SK-N-SH treated with all-trans-retinoic acid at 6 μM for 48 hours (cell line): ENCODE measurements around the gene MAP3K2.

Source experiments
- ARNTL ChIP-seq: fragments of 450-650 bp; formaldehyde crosslinking; IDR thresholded peaks from 2 replicates; pipeline ENCODE4 v1.5.0; 2020; ENCODE audit warnings: low read depth, mild to moderate bottlenecking, moderate library complexity, borderline replicate concordance
- ISL1 ChIP-seq: fragments of 250-450 bp; sonication (Bioruptor Pico); IDR thresholded peaks from 2 replicates; pipeline ENCODE4 v2.1.2; 2022; ENCODE audit warnings: mild to moderate bottlenecking, moderate library complexity
- ZNF565 ChIP-seq: fragments of 450-650 bp; formaldehyde crosslinking; conservative IDR thresholded peaks from 2 replicates; pipeline ENCODE4 v1.5.0; 2020; ENCODE audit warnings: low read depth, mild to moderate bottlenecking, moderate library complexity

- no peak for TF ChIP-seq ISL1 (CRISPR knock-in tag)
- no peak for TF ChIP-seq ARNTL
- no peak for TF ChIP-seq ZNF565
Observed at GRCh38 chr2:127414638-127415592, 27.1 kb upstream of the MAP3K2 start.
